ENCODE measurements around the gene PHF14. TPM values are rescaled to one million over a fixed set of nuclear protein-coding genes. Genes with fewer than 3 reads are reported as not detected.
A peak's percentile ranks its signal among the peaks of the same experiment; 100 is the strongest.

PHF14 gene
- total RNA-seq, 2 donors from 2014 or later, result 52.0 to 53.1 TPM

DNA sequence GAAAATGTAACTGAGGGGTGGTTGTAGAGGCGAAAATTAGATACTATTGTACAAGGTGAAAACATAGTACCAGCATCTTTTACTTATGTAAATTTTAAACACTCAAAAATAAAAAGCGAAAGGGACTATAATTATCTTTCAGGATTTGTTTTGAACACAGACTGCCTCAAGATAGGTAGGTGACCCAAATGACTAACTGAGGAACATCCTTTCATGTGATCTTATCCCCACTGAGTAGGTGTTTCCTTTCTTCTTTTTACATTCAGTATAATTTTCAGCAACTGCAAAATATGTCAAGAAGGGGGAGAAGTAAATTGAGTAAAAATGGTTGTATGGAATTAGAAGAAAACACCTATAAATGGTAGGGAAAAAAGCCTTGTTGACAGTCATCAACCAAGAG lies 236.7 kb downstream of the PHF14 start:
- Histone ChIP-seq H3K9ac (ENCODE audit: extremely low read depth, low read length, poor library complexity, severe bottlenecking) (no peak overlapping the region), H3K36me3 (ENCODE audit: control insufficient read depth, insufficient read depth, low read length) (no peaks in the 10 kb centered on the region), H3K27ac (ENCODE audit: low read depth, low read length) (no peak overlapping the region), H3K4me3 (ENCODE audit: low read length) (no peak overlapping the region), H3K4me1 (ENCODE audit: control insufficient read depth, insufficient read depth, low read length) (no peaks in the 10 kb centered on the region), H3K27me3 (ENCODE audit: control insufficient read depth, insufficient read depth, low read length, poor library complexity, severe bottlenecking) (no peaks in the 10 kb centered on the region), H3K9me3 (ENCODE audit: control insufficient read depth, low read length) (no peaks in the 10 kb centered on the region)
- Mint-ChIP-seq H3K9me3 (no peaks in the 10 kb centered on the region), H3K27ac (no peak overlapping the region), H3K27me3 (ENCODE audit: insufficient read depth) (peaks cover 8% of the 10 kb centered on the region), H3K4me3 (no peak overlapping the region), H3K4me1 (no peaks in the 10 kb centered on the region), H3K36me3 (ENCODE audit: low read depth) (no peaks in the 10 kb centered on the region)
- TF ChIP-seq, protein P1, sequence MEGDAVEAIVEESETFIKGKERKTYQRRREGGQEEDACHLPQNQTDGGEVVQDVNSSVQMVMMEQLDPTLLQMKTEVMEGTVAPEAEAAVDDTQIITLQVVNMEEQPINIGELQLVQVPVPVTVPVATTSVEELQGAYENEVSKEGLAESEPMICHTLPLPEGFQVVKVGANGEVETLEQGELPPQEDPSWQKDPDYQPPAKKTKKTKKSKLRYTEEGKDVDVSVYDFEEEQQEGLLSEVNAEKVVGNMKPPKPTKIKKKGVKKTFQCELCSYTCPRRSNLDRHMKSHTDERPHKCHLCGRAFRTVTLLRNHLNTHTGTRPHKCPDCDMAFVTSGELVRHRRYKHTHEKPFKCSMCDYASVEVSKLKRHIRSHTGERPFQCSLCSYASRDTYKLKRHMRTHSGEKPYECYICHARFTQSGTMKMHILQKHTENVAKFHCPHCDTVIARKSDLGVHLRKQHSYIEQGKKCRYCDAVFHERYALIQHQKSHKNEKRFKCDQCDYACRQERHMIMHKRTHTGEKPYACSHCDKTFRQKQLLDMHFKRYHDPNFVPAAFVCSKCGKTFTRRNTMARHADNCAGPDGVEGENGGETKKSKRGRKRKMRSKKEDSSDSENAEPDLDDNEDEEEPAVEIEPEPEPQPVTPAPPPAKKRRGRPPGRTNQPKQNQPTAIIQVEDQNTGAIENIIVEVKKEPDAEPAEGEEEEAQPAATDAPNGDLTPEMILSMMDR (conservative IDR thresholded peaks at IDR 0.05), result no peak
- WGBS, 2 experiments (ENCODE audit: insufficient coverage in 1 of 2, insufficient read length in 1 of 2), result 92% methylated on average over 2 of the region's 2 CpGs; no CpG with 5 or more reads in 1 of the 2 experiments
- DNase-seq, result no peak

DNA sequence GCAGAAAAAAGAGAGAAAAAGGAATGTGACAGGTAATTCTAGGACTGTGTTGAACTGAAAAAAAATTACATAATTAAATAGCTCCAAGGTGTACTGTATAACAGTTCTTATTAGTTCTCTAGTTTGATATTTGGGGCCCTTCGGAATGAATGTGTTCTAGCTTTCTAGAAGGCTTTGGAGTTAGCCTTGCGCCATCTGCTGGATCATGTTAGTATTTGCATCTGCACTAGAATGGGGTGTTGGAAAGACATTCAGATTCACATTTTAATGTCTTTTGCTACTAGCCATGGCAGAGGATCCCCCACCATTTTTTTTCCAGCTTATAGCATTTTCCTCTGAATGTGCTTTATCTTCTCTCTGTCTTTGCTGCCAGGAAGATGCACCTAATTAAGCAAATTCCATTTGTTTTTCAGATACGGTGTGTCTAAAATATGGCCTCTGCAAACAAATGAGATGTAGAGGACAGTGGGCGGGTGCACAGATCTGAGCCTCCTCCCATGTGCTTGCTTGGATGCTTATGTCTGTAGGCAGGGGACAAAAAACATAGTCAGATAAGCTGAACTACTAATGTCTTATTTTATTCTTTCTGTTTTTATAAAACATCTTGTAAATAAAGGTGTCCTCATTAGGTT lies 238.5 kb downstream of the PHF14 start:
- H3K36me3 Mint-ChIP-seq (ENCODE audit: low read depth), result no peaks in the 10 kb centered on the region
- no peak overlapping the region for H3K9ac ChIP-seq (ENCODE audit: extremely low read depth, low read length, poor library complexity, severe bottlenecking)
- no peaks in the 10 kb centered on the region for H3K9me3 ChIP-seq (ENCODE audit: control insufficient read depth, low read length)
- TF ChIP-seq, protein P1 (conservative IDR thresholded peaks at IDR 0.05), result peak; percentile 91
- H3K36me3 ChIP-seq (ENCODE audit: control insufficient read depth, insufficient read depth, low read length), result no peaks in the 10 kb centered on the region
- H3K27ac Mint-ChIP-seq, result no peak overlapping the region
- no peaks in the 10 kb centered on the region for H3K9me3 Mint-ChIP-seq
- no peaks in the 10 kb centered on the region for H3K27me3 Mint-ChIP-seq (ENCODE audit: insufficient read depth)
- H3K27me3 ChIP-seq (ENCODE audit: control insufficient read depth, insufficient read depth, low read length, poor library complexity, severe bottlenecking), result no peaks in the 10 kb centered on the region
- WGBS, 2 experiments (ENCODE audit: insufficient coverage in 1 of 2, insufficient read length in 1 of 2), result 61 to 100% methylated on average over 2 to 4 of the region's 4 CpGs
- no peaks in the 10 kb centered on the region for H3K4me1 ChIP-seq (ENCODE audit: control insufficient read depth, insufficient read depth, low read length)
- DNase-seq, result peak; percentile 79
- H3K27ac ChIP-seq (ENCODE audit: low read depth, low read length), result no peak overlapping the region
- H3K4me1 Mint-ChIP-seq, result no peaks in the 10 kb centered on the region
- H3K4me3 ChIP-seq (ENCODE audit: low read length), result no peak overlapping the region
- no peak overlapping the region for H3K4me3 Mint-ChIP-seq

DNA sequence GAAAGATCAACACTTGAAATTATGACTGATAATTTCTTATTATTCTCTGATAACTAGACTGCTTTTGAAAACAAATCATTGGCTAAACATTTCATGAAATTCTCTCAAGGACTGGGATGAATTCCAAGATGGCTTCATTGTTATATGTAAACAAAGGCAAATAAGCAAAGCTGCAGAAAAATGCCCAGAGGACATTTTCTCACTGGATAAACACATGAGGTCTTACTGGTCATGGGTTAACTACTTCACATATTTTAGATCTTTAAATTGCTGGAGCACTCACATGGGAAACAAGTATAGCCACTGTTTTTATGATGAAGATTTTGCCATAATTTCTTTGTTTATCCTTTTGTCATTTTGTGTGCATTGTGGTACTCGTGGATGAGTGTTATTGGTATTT lies 239.1 kb downstream of the PHF14 start:
- H3K36me3 ChIP-seq (ENCODE audit: control insufficient read depth, insufficient read depth, low read length), result no peaks in the 10 kb centered on the region
- no peaks in the 10 kb centered on the region for H3K4me1 Mint-ChIP-seq
- no peak overlapping the region for H3K4me3 Mint-ChIP-seq
- TF ChIP-seq, protein P1 (conservative IDR thresholded peaks at IDR 0.05), result no peak
- H3K27me3 ChIP-seq (ENCODE audit: control insufficient read depth, insufficient read depth, low read length, poor library complexity, severe bottlenecking), result no peaks in the 10 kb centered on the region
- H3K9me3 ChIP-seq (ENCODE audit: control insufficient read depth, low read length), result no peaks in the 10 kb centered on the region
- H3K36me3 Mint-ChIP-seq (ENCODE audit: low read depth), result no peaks in the 10 kb centered on the region
- no peak overlapping the region for H3K27ac Mint-ChIP-seq
- H3K9ac ChIP-seq (ENCODE audit: extremely low read depth, low read length, poor library complexity, severe bottlenecking), result no peak overlapping the region
- no peaks in the 10 kb centered on the region for H3K4me1 ChIP-seq (ENCODE audit: control insufficient read depth, insufficient read depth, low read length)
- no peaks in the 10 kb centered on the region for H3K27me3 Mint-ChIP-seq (ENCODE audit: insufficient read depth)
- H3K9me3 Mint-ChIP-seq, result no peaks in the 10 kb centered on the region
- no peak overlapping the region for H3K4me3 ChIP-seq (ENCODE audit: low read length)
- no peak overlapping the region for H3K27ac ChIP-seq (ENCODE audit: low read depth, low read length)
- WGBS, 2 experiments (ENCODE audit: insufficient coverage in 1 of 2, insufficient read length in 1 of 2), result 75% methylated on average over 1 of the region's 1 CpG; no CpG with 5 or more reads in 1 of the 2 experiments
- DNase-seq, result no peak
